Astrocyte of the cerebellum (primary cell): ENCODE data around the gene DPH2.

Experiments
- DNase-seq: peaks from one replicate; pipeline ENCODE4 v3.0.0-alpha.2; 2011; ENCODE audit warnings: low read depth
- H3K4me3 ChIP-seq: 2 replicates; pipeline ENCODE4 v1.5.1; 2011; ENCODE audit warnings: mild to moderate bottlenecking, low read depth, low read length, moderate library complexity
- in situ Hi-C: cut with HindIII; loops from 2 replicates; pipeline ENCODE4 v1.10.0; 2017; ENCODE audit warnings: low sequenced_read_pairs
- TF ChIP-seq, protein P1 (sequence below): IDR thresholded peaks from 2 replicates; pipeline ENCODE4 v1.5.1; 2012; ENCODE audit warnings: low read length, low read depth, moderate library complexity, mild to moderate bottlenecking; ENCODE audit errors: missing control alignments

DPH2 gene

GRCh38 chr1:43944860-43945259, 24.9 kb upstream of the DPH2 start:
- no peak overlapping the region for H3K4me3 ChIP-seq
- DNase-seq = no peak
- in situ Hi-C loops = no loop called here
- TF ChIP-seq, protein P1, sequence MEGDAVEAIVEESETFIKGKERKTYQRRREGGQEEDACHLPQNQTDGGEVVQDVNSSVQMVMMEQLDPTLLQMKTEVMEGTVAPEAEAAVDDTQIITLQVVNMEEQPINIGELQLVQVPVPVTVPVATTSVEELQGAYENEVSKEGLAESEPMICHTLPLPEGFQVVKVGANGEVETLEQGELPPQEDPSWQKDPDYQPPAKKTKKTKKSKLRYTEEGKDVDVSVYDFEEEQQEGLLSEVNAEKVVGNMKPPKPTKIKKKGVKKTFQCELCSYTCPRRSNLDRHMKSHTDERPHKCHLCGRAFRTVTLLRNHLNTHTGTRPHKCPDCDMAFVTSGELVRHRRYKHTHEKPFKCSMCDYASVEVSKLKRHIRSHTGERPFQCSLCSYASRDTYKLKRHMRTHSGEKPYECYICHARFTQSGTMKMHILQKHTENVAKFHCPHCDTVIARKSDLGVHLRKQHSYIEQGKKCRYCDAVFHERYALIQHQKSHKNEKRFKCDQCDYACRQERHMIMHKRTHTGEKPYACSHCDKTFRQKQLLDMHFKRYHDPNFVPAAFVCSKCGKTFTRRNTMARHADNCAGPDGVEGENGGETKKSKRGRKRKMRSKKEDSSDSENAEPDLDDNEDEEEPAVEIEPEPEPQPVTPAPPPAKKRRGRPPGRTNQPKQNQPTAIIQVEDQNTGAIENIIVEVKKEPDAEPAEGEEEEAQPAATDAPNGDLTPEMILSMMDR = no peak

GRCh38 chr1:43945674-43946235, 24.1 kb upstream of the DPH2 start:
- in situ Hi-C loops = no loop called here
- TF ChIP-seq, protein P1 = no peak
- no peak for DNase-seq
- peak overlapping the region; percentile 85 for H3K4me3 ChIP-seq

GRCh38 chr1:43946236-43947060, 23.4 kb upstream of the DPH2 start, which contains the start of gene IPO13:
Gene IPO13 (plus strand): TSS chr1:43946950. CDS start chr1:43947601, 651 bp downstream.
- H3K4me3 ChIP-seq = peak within 1 kb of the TSS; percentile 85
- TF ChIP-seq, protein P1 = peak; percentile 56
- peak; percentile 73 for DNase-seq
- in situ Hi-C loops = no loop called here

- DNase-seq = no peak
Observed at GRCh38 chr1:43947061-43947873, 22.5 kb upstream of the DPH2 start.

GRCh38 chr1:43947874-43948437, 21.9 kb upstream of the DPH2 start:
- peak overlapping the region; percentile 85 for H3K4me3 ChIP-seq
- TF ChIP-seq, protein P1 = no peak
- in situ Hi-C loops = no loop called here
- DNase-seq = no peak

More at GRCh38 chr1:43947061-43947873, 22.5 kb upstream of the DPH2 start:
- H3K4me3 ChIP-seq = peak overlapping the region; percentile 85
- TF ChIP-seq, protein P1 = no peak
- in situ Hi-C loops = no loop called here

GRCh38 chr1:43949678-43950077, 20.1 kb upstream of the DPH2 start:
- in situ Hi-C loops = no loop called here
- TF ChIP-seq, protein P1 = no peak
- DNase-seq = no peak
- no peak overlapping the region for H3K4me3 ChIP-seq
